GM23338 (cell line): ENCODE results near the gene THSD4. TPM values are rescaled to one million over a fixed set of nuclear protein-coding genes. Genes with fewer than 3 reads are reported as not detected.

Source experiments
- ATAC-seq: fragments of 200-7000 bp; cut with Tn5 transposase; 3 replicates; pipeline ENCODE4 v1.9.1; 2020
- DNase-seq: peaks from one replicate; pipeline ENCODE4 v3.0.0-alpha.2; 2015; ENCODE audit warnings: low spot score
- H2AFZ ChIP-seq: fragments of 200-600 bp; sonication (generic); 2 replicates; pipeline ENCODE4 v1.8.0; 2016; ENCODE audit warnings: antibody characterized with exemption, mild to moderate bottlenecking, moderate library complexity
- H3F3A ChIP-seq: fragments of 200-600 bp; sonication (generic); replicated peaks from 2 replicates; pipeline ENCODE4 v1.8.0; 2017; ENCODE audit warnings: antibody characterized with exemption, mixed run types, low read depth
- H3K27ac ChIP-seq: fragments of 200-600 bp; sonication (generic); 2 replicates; pipeline ENCODE4 v1.6.1; 2016; ENCODE audit warnings: low read depth
- H3K27me3 ChIP-seq: fragments of 200-600 bp; sonication (generic); 2 replicates; pipeline ENCODE4 v1.8.0; 2016; ENCODE audit warnings: mild to moderate bottlenecking, mixed run types, moderate library complexity; ENCODE audit not compliant: insufficient read depth
- H3K36me3 ChIP-seq: fragments of 200-600 bp; sonication (generic); 2 replicates; pipeline ENCODE4 v1.8.0; 2016; ENCODE audit warnings: mild to moderate bottlenecking; ENCODE audit not compliant: insufficient read depth
- H3K4me1 ChIP-seq: fragments of 200-600 bp; sonication (generic); 2 replicates; pipeline ENCODE4 v1.8.0; 2016; ENCODE audit warnings: mild to moderate bottlenecking, moderate library complexity; ENCODE audit not compliant: insufficient read depth
- H3K4me2 ChIP-seq: fragments of 200-600 bp; sonication (generic); 2 replicates; pipeline ENCODE4 v1.7.1; 2017; ENCODE audit warnings: mixed run types
- H3K4me3 ChIP-seq: fragments of 200-600 bp; sonication (generic); 2 replicates; pipeline ENCODE4 v1.6.1; 2016; ENCODE audit warnings: mixed run types
- H3K79me2 ChIP-seq: fragments of 200-600 bp; sonication (generic); replicated peaks from 2 replicates; pipeline ENCODE4 v1.8.0; 2017; ENCODE audit warnings: mild to moderate bottlenecking; ENCODE audit not compliant: insufficient read depth
- H3K9me2 ChIP-seq: fragments of 200-600 bp; sonication (generic); 2 replicates; pipeline ENCODE4 v1.8.0; 2017; ENCODE audit not compliant: insufficient read depth
- H4K20me1 ChIP-seq: fragments of 200-600 bp; sonication (generic); replicated peaks from 2 replicates; pipeline ENCODE4 v1.8.0; 2017; ENCODE audit warnings: mild to moderate bottlenecking; ENCODE audit not compliant: insufficient read depth
- H3K27ac Mint-ChIP-seq: 2 replicates; pipeline ENCODE4 v1.8.0; 2020; ENCODE audit warnings: inconsistent platforms, mild to moderate bottlenecking, moderate library complexity, mixed read lengths
- H3K27me3 Mint-ChIP-seq: 3 replicates; pipeline ENCODE4 v1.8.0; 2022; ENCODE audit warnings: low read depth, mild to moderate bottlenecking, moderate library complexity, mixed read lengths, inconsistent platforms; ENCODE audit not compliant: insufficient read depth, poor library complexity
- H3K36me3 Mint-ChIP-seq: 3 replicates; pipeline ENCODE4 v1.8.0; 2021; ENCODE audit warnings: low read depth, mild to moderate bottlenecking, inconsistent platforms, moderate library complexity, mixed read lengths
- H3K4me1 Mint-ChIP-seq: 3 replicates; pipeline ENCODE4 v1.8.0; 2020; ENCODE audit warnings: mild to moderate bottlenecking, inconsistent platforms, mixed read lengths
- H3K4me3 Mint-ChIP-seq: 3 replicates; pipeline ENCODE4 v1.8.0; 2021; ENCODE audit warnings: moderate library complexity, mild to moderate bottlenecking, inconsistent platforms, mixed read lengths
- H3K9me3 Mint-ChIP-seq: 3 replicates; pipeline ENCODE4 v1.8.0; 2020; ENCODE audit warnings: moderate library complexity, mild to moderate bottlenecking, inconsistent platforms, mixed read lengths
- CREB1 ChIP-seq: fragments of 250-450 bp; sonication (Bioruptor Pico); IDR thresholded peaks from 2 replicates; pipeline ENCODE4 v1.5.0; 2020; ENCODE audit warnings: low read depth, mild to moderate bottlenecking, moderate library complexity
- CTCF ChIP-seq, 2 experiments: fragments of 200-600 bp in 1 of 2; sonication (generic) in 1 of 2; conservative IDR thresholded peaks; 2 replicates each; pipeline versions ENCODE4 v1.5.1 to v1.6.1; 2016 to 2017; ENCODE audit warnings: antibody characterized with exemption in 2 of 2, low read depth in 2 of 2, mild to moderate bottlenecking in 2 of 2, moderate library complexity in 1 of 2
- ETS1 ChIP-seq: IDR thresholded peaks from 2 replicates; pipeline ENCODE4 v1.6.1; 2016; ENCODE audit warnings: antibody characterized with exemption
- EZH2 ChIP-seq: fragments of 200-600 bp; sonication (generic); IDR thresholded peaks from one replicate; pipeline ENCODE4 v1.8.0; 2017; ENCODE audit warnings: antibody characterized with exemption, mild to moderate bottlenecking, low read depth; ENCODE audit not compliant: unreplicated experiment
- EZH2phosphoT487 ChIP-seq: fragments of 200-600 bp; sonication (generic); IDR thresholded peaks from one replicate; pipeline ENCODE4 v1.8.1; 2018; ENCODE audit warnings: antibody characterized with exemption; ENCODE audit not compliant: unreplicated experiment
- JUNB ChIP-seq: IDR thresholded peaks from one replicate; pipeline ENCODE4 v1.6.1; 2016; ENCODE audit warnings: antibody characterized with exemption; ENCODE audit not compliant: unreplicated experiment
- NANOG ChIP-seq: IDR thresholded peaks from 2 replicates; pipeline ENCODE4 v1.6.1; 2016; ENCODE audit warnings: antibody characterized with exemption, borderline replicate concordance
- POLR2AphosphoS5 ChIP-seq: IDR thresholded peaks from 2 replicates; pipeline ENCODE4 v1.6.1; 2016; ENCODE audit warnings: antibody characterized with exemption, low read depth
- STAT1 ChIP-seq: IDR thresholded peaks from one replicate; pipeline ENCODE4 v1.6.1; 2016; ENCODE audit warnings: antibody characterized with exemption; ENCODE audit not compliant: unreplicated experiment
- ZNF114 ChIP-seq: fragments of 250-450 bp; sonication (Bioruptor Pico); IDR thresholded peaks from 2 replicates; pipeline ENCODE4 v1.5.0; 2020; ENCODE audit warnings: mild to moderate bottlenecking, moderate library complexity
- ZNF331 ChIP-seq: fragments of 250-450 bp; sonication (Bioruptor Pico); IDR thresholded peaks from 2 replicates; pipeline ENCODE4 v1.5.0; 2020; ENCODE audit warnings: low read depth, mild to moderate bottlenecking, moderate library complexity
- polyA plus RNA-seq: library from polyadenylated mRNA; unstranded; fragments of >200 nt; fragmentation: Nextera tagmentation; extraction: Ambion mirVana; gene quantifications from 2 replicates; pipeline ENCODE4 v1.2.1, GENCODE V29; 2016
- total RNA-seq: library from RNA; depleted of rRNA; stranded (reverse); fragments of >200 nt; shearing (Covaris generic); gene quantifications from 2 replicates; pipeline ENCODE4 v1.2.3, GENCODE V29; 2014
- TF ChIP-seq, protein P1 (sequence below): fragments of 250-450 bp; sonication (Bioruptor Pico); IDR thresholded peaks from 2 replicates; pipeline ENCODE4 v1.5.0; 2020; ENCODE audit warnings: mild to moderate bottlenecking, moderate library complexity
- TF ChIP-seq, protein P2 (sequence below): IDR thresholded peaks from one replicate; pipeline ENCODE4 v1.6.1; 2018; ENCODE audit warnings: antibody characterized with exemption; ENCODE audit not compliant: unreplicated experiment

Gene THSD4
- total and polyA plus RNA-seq, 2 experiments from 2014 or later, result 2.0 to 7.4 TPM

- Histone ChIP-seq H3K27ac (no peak overlapping the region), H4K20me1 (no peaks in the 10 kb centered on the region), H3F3A (no peaks in the 10 kb centered on the region), H3K4me3 (no peak overlapping the region), H3K4me1 (peaks cover 11% of the 10 kb centered on the region), H3K27me3 (no peaks in the 10 kb centered on the region), H3K79me2 (no peaks in the 10 kb centered on the region), H3K36me3 (no peaks in the 10 kb centered on the region), H3K9me2 (no peaks in the 10 kb centered on the region), H3K4me2 (no peak overlapping the region), H2AFZ (no peak overlapping the region)
- Mint-ChIP-seq H3K4me1 (peaks cover 8% of the 10 kb centered on the region), H3K27ac (no peak overlapping the region), H3K27me3 (peaks cover 2% of the 10 kb centered on the region), H3K4me3 (no peak overlapping the region), H3K36me3 (no peaks in the 10 kb centered on the region), H3K9me3 (no peaks in the 10 kb centered on the region)
- TF ChIP-seq JUNB, result no peak
- no peak for TF ChIP-seq EZH2phosphoT487
- no peak for TF ChIP-seq ZNF331
- no peak for TF ChIP-seq STAT1
- no peak for TF ChIP-seq ZNF114 (CRISPR knock-in tag)
- TF ChIP-seq, protein P1, sequence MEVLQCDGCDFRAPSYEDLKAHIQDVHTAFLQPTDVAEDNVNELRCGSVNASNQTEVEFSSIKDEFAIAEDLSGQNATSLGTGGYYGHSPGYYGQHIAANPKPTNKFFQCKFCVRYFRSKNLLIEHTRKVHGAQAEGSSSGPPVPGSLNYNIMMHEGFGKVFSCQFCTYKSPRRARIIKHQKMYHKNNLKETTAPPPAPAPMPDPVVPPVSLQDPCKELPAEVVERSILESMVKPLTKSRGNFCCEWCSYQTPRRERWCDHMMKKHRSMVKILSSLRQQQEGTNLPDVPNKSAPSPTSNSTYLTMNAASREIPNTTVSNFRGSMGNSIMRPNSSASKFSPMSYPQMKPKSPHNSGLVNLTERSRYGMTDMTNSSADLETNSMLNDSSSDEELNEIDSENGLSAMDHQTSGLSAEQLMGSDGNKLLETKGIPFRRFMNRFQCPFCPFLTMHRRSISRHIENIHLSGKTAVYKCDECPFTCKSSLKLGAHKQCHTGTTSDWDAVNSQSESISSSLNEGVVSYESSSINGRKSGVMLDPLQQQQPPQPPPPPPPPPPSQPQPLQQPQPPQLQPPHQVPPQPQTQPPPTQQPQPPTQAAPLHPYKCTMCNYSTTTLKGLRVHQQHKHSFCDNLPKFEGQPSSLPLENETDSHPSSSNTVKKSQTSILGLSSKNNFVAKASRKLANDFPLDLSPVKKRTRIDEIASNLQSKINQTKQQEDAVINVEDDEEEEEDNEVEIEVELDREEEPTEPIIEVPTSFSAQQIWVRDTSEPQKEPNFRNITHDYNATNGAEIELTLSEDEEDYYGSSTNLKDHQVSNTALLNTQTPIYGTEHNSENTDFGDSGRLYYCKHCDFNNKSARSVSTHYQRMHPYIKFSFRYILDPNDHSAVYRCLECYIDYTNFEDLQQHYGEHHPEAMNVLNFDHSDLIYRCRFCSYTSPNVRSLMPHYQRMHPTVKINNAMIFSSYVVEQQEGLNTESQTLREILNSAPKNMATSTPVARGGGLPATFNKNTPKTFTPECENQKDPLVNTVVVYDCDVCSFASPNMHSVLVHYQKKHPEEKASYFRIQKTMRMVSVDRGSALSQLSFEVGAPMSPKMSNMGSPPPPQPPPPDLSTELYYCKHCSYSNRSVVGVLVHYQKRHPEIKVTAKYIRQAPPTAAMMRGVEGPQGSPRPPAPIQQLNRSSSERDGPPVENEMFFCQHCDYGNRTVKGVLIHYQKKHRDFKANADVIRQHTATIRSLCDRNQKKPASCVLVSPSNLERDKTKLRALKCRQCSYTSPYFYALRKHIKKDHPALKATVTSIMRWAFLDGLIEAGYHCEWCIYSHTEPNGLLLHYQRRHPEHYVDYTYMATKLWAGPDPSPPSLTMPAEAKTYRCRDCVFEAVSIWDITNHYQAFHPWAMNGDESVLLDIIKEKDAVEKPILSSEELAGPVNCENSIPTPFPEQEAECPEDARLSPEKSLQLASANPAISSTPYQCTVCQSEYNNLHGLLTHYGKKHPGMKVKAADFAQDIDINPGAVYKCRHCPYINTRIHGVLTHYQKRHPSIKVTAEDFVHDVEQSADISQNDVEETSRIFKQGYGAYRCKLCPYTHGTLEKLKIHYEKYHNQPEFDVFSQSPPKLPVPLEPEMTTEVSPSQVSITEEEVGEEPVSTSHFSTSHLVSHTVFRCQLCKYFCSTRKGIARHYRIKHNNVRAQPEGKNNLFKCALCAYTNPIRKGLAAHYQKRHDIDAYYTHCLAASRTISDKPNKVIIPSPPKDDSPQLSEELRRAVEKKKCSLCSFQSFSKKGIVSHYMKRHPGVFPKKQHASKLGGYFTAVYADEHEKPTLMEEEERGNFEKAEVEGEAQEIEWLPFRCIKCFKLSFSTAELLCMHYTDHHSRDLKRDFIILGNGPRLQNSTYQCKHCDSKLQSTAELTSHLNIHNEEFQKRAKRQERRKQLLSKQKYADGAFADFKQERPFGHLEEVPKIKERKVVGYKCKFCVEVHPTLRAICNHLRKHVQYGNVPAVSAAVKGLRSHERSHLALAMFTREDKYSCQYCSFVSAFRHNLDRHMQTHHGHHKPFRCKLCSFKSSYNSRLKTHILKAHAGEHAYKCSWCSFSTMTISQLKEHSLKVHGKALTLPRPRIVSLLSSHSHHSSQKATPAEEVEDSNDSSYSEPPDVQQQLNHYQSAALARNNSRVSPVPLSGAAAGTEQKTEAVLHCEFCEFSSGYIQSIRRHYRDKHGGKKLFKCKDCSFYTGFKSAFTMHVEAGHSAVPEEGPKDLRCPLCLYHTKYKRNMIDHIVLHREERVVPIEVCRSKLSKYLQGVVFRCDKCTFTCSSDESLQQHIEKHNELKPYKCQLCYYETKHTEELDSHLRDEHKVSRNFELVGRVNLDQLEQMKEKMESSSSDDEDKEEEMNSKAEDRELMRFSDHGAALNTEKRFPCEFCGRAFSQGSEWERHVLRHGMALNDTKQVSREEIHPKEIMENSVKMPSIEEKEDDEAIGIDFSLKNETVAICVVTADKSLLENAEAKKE, result no peak
- no peak for TF ChIP-seq POLR2AphosphoS5
- TF ChIP-seq, protein P2, sequence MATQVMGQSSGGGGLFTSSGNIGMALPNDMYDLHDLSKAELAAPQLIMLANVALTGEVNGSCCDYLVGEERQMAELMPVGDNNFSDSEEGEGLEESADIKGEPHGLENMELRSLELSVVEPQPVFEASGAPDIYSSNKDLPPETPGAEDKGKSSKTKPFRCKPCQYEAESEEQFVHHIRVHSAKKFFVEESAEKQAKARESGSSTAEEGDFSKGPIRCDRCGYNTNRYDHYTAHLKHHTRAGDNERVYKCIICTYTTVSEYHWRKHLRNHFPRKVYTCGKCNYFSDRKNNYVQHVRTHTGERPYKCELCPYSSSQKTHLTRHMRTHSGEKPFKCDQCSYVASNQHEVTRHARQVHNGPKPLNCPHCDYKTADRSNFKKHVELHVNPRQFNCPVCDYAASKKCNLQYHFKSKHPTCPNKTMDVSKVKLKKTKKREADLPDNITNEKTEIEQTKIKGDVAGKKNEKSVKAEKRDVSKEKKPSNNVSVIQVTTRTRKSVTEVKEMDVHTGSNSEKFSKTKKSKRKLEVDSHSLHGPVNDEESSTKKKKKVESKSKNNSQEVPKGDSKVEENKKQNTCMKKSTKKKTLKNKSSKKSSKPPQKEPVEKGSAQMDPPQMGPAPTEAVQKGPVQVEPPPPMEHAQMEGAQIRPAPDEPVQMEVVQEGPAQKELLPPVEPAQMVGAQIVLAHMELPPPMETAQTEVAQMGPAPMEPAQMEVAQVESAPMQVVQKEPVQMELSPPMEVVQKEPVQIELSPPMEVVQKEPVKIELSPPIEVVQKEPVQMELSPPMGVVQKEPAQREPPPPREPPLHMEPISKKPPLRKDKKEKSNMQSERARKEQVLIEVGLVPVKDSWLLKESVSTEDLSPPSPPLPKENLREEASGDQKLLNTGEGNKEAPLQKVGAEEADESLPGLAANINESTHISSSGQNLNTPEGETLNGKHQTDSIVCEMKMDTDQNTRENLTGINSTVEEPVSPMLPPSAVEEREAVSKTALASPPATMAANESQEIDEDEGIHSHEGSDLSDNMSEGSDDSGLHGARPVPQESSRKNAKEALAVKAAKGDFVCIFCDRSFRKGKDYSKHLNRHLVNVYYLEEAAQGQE, result no peak
- TF ChIP-seq EZH2, result no peak
- TF ChIP-seq CREB1 (CRISPR knock-in tag), result no peak
- TF ChIP-seq NANOG, result no peak
- TF ChIP-seq CTCF (conservative IDR thresholded peaks at IDR 0.05; ENCODE audit: low read depth in 2 of 2), result no peak
- no peak for TF ChIP-seq ETS1
- DNase-seq (no peak), ATAC-seq (no peak)
Observed at GRCh38 chr15:71104636-71105035, 10.6 kb upstream of the THSD4 start.
